ENCODE results near the gene ABCC1.

DNA sequence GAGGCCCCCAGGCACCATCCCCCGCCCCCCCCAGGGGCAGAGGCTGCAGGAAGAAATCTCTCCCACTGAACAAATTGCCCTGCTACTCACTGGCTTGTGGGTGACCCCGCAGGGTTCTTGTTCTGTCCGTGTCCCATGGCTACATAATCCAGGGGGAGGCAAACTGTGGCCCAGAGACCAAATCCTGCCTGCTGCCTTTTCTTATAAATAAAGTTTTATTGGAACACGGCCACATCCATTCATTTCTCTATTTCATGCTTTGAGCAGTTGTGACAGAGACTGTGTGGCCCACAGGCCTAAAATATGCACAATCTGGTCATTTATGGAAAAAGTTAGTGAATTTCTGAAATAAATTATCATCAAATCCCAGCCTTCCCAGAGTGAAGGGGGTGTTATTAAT, 235.7 kb downstream of the ABCC1 start:
- TF ChIP-seq, protein P1, sequence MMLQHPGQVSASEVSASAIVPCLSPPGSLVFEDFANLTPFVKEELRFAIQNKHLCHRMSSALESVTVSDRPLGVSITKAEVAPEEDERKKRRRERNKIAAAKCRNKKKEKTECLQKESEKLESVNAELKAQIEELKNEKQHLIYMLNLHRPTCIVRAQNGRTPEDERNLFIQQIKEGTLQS (CRISPR knock-in tag; conservative IDR thresholded peaks at IDR 0.05) = no peak
- TF ChIP-seq KAT7 (CRISPR knock-in tag; IDR thresholded peaks at IDR 0.05; ENCODE audit: borderline replicate concordance) = no peak

Measured in WTC11 (cell line).